A673 (cell line): ENCODE results near the gene KCNMA1. TPM values are rescaled to one million over a fixed set of nuclear protein-coding genes. Genes with fewer than 3 reads are reported as not detected.

Experiments
- BruUV-seq: library from RNA; stranded (reverse); fragments of 400-500 nt; replicated peaks from 2 replicates; lab custom pipeline; 2021; lab: Mats Ljungman, UMichigan
- CTCF ChIA-PET: fragments of 300-600 bp; sonication (Branson Sonifier 250); formaldehyde crosslinking; loops from one replicate; lab custom pipeline; 2022; ENCODE audit warnings: antibody characterized with exemption; lab: Charles Lee
- POLR2A ChIA-PET: fragments of 300-600 bp; sonication (Branson Sonifier 250); formaldehyde crosslinking; loops from one replicate; lab custom pipeline; 2022; ENCODE audit warnings: antibody characterized with exemption; ENCODE audit not compliant: low non-redundant PET; lab: Charles Lee
- DNase-seq: peaks from one replicate; pipeline ENCODE4 v3.0.0-alpha.2; 2015; ENCODE audit warnings: low spot score
- H3K27ac ChIP-seq: fragments of 200-600 bp; sonication (generic); 2 replicates; pipeline ENCODE4 v1.5.1; 2016; ENCODE audit warnings: mixed run types, low read depth, mild to moderate bottlenecking, mixed read lengths, antibody characterized with exemption, low read length; ENCODE audit not compliant: poor library complexity, severe bottlenecking
- H3K27me3 ChIP-seq: fragments of 200-600 bp; sonication (generic); replicated peaks from 2 replicates; pipeline ENCODE4 v1.6.1; 2017; ENCODE audit warnings: mixed run types, low read depth, mild to moderate bottlenecking, mixed read lengths, antibody characterized with exemption, low read length; ENCODE audit not compliant: insufficient read depth, poor library complexity
- H3K36me3 ChIP-seq: fragments of 200-600 bp; sonication (generic); 2 replicates; pipeline ENCODE4 v1.6.1; 2016; ENCODE audit warnings: mixed run types, mild to moderate bottlenecking, mixed read lengths, antibody characterized with exemption, low read length; ENCODE audit not compliant: insufficient read depth, poor library complexity, severe bottlenecking
- H3K4me1 ChIP-seq: fragments of 200-600 bp; sonication (generic); 2 replicates; pipeline ENCODE4 v1.6.1; 2017; ENCODE audit warnings: mixed run types, mild to moderate bottlenecking, mixed read lengths, antibody characterized with exemption, low read length; ENCODE audit not compliant: insufficient read depth, poor library complexity, severe bottlenecking
- H3K4me3 ChIP-seq: fragments of 200-600 bp; sonication (generic); 2 replicates; pipeline ENCODE4 v1.5.1; 2016; ENCODE audit warnings: low read depth, mixed run types, mild to moderate bottlenecking, mixed read lengths, low read length; ENCODE audit not compliant: poor library complexity, severe bottlenecking
- H3K9me3 ChIP-seq: fragments of 200-600 bp; sonication (generic); 2 replicates; pipeline ENCODE4 v1.6.1; 2016; ENCODE audit warnings: mixed run types, low read depth, mild to moderate bottlenecking, mixed read lengths, antibody characterized with exemption, low read length; ENCODE audit not compliant: poor library complexity, severe bottlenecking
- CTCF ChIP-seq: fragments of 300-800, 200-600 bp; sonication (generic); conservative IDR thresholded peaks from 2 replicates; pipeline ENCODE4 v1.5.1; 2017; ENCODE audit warnings: low read depth, mild to moderate bottlenecking, antibody characterized with exemption, low read length, moderate library complexity, mixed read lengths
- EZH2 ChIP-seq: fragments of 200-600 bp; sonication (generic); IDR thresholded peaks from 2 replicates; pipeline ENCODE4 v1.6.1; 2017; ENCODE audit warnings: borderline replicate concordance, low read depth, mild to moderate bottlenecking, mixed read lengths, antibody characterized with exemption, low read length; ENCODE audit not compliant: poor library complexity, severe bottlenecking
- intact Hi-C: fragments of 100-400 bp; cut with micrococcal nuclease; formaldehyde crosslinking; loops from one replicate; pipeline ENCODE4 v1.10.0; 2022; ENCODE audit not compliant: unreplicated experiment
- total RNA-seq: library from RNA; stranded (reverse); gene quantifications from 2 replicates; pipeline ENCODE4 v1.2.3, GENCODE V29; 2021

The KCNMA1 gene
- total RNA-seq, 1 experiment from 2014 or later: 0.84 TPM

GRCh38 chr10:77015360-77015759 is 622.2 kb downstream of the KCNMA1 start:
- ChIA-PET CTCF (no interaction called here), POLR2A (no interaction called here)
- H3K36me3 ChIP-seq: no peaks in the 10 kb centered on the region
- H3K4me1 ChIP-seq: peaks cover 5% of the 10 kb centered on the region
- intact Hi-C loops: no loop called here
- no peak overlapping the region for H3K27ac ChIP-seq
- no peak overlapping the region for H3K4me3 ChIP-seq
- peaks cover 8% of the 10 kb centered on the region for H3K27me3 ChIP-seq
- no peak for DNase-seq
- BruUV-seq: no TSS peak
- no peaks in the 10 kb centered on the region for H3K9me3 ChIP-seq
- TF ChIP-seq EZH2: no peak
- TF ChIP-seq CTCF: no peak

GRCh38 chr10:77012812-77013500 is 624.7 kb downstream of the KCNMA1 start:
- Histone ChIP-seq H3K4me3 (no peak overlapping the region), H3K27me3 (peaks cover 8% of the 10 kb centered on the region), H3K4me1 (peaks cover 5% of the 10 kb centered on the region), H3K27ac (no peak overlapping the region), H3K9me3 (no peaks in the 10 kb centered on the region), H3K36me3 (no peaks in the 10 kb centered on the region)
- no TSS peak for BruUV-seq
- CTCF ChIA-PET: interaction anchor here (0.7 kb wide), 1 partner anchor 9 kb away, joined by 3 read pairs; no protein-coding TSS in a partner anchor
- POLR2A ChIA-PET: no interaction called here
- intact Hi-C loops: no loop called here
- TF ChIP-seq CTCF (no peak), EZH2 (no peak)
- no peak for DNase-seq

- Histone ChIP-seq H3K36me3 (no peaks in the 10 kb centered on the region), H3K9me3 (no peaks in the 10 kb centered on the region), H3K4me3 (no peak overlapping the region), H3K4me1 (peaks cover 5% of the 10 kb centered on the region), H3K27ac (no peak overlapping the region), H3K27me3 (peaks cover 8% of the 10 kb centered on the region)
- CTCF ChIA-PET: no interaction called here
- no TSS peak for BruUV-seq
- TF ChIP-seq CTCF (no peak), EZH2 (no peak)
- intact Hi-C loops: no loop called here
- POLR2A ChIA-PET: no interaction called here
- DNase-seq: peak; percentile 32
Observed at GRCh38 chr10:77011874-77012811, 625.5 kb downstream of the KCNMA1 start.
